Measurements from ENCODE around the gene LRRC42. TPM values are rescaled to one million over a fixed set of nuclear protein-coding genes. Genes with fewer than 3 reads are reported as not detected.

The LRRC42 gene
- total and polyA plus RNA-seq, 9 of the 15 experiments (the other 6 are each of a cell fraction or from before 2014, with no cell fraction given): 17.3 to 51.9 (median 35.5) TPM

- peak overlapping the region; percentile 45 for H3K27ac ChIP-seq (ENCODE audit: extremely low read depth, low read depth, low read length)
- intact Hi-C loops (cut with micrococcal nuclease) (loop anchor here (10.0 kb wide), 1 partner anchor 193 kb away; no protein-coding TSS in a partner anchor), in situ Hi-C loops (cut with MboI) (no loop called here)
- no peaks in the 10 kb centered on the region for H3K27me3 ChIP-seq (ENCODE audit: control insufficient read depth in 2 of 2, insufficient read depth in 2 of 2, low read length in 2 of 2)
- no TSS peak for BruUV-seq (replicated peaks)
- H3K4me1 ChIP-seq (replicated peaks in 1 of 2; ENCODE audit: control insufficient read depth in 2 of 2, insufficient read depth in 2 of 2, low read length in 2 of 2): peaks cover 0 to 19% of the 10 kb centered on the region in 2 experiments; a peak in 3 of 5 replicates
- no peak overlapping the region for H2AFZ ChIP-seq (ENCODE audit: low read depth, low read length)
- H3K4me3 ChIP-seq: no peak overlapping the region
- CTCF ChIA-PET (ENCODE audit: low intra/inter-chr PET ratio): no interaction called here
- peak overlapping the region in 1 of 2 experiments; percentile 13; a peak in 1 of 4 replicates for H3K9ac ChIP-seq (ENCODE audit: insufficient read depth in 1 of 2, low read depth in 2 of 2, low read length in 2 of 2)
- peak overlapping the region; percentile 14; the same call in 1 of the 2 replicates for H3K4me2 ChIP-seq (ENCODE audit: insufficient read depth, low read length)
- POLR2A ChIA-PET: interaction anchor here (1.2 kb wide), 1 partner anchor 13 kb away, joined by 3 read pairs; no protein-coding TSS in a partner anchor
- peaks cover 6% of the 10 kb centered on the region; the same call in 1 of the 3 replicates for H3K79me2 ChIP-seq (ENCODE audit: control insufficient read depth, insufficient read depth, low read length)
- peak in 3 of 4 experiments; percentile 26 to 51 (median 40) for DNase-seq (ENCODE audit: extremely low read depth in 1 of 4, low spot score in 3 of 4)
- H4K20me1 ChIP-seq (replicated peaks; ENCODE audit: control insufficient read depth, insufficient read depth, low read length): no peaks in the 10 kb centered on the region
- WGBS (ENCODE audit: insufficient coverage, low coverage, missing lambda C conversion rate): 14% methylated on average over 3 of the region's 3 CpGs
- no peaks in the 10 kb centered on the region for H3K9me3 ChIP-seq (replicated peaks; ENCODE audit: control insufficient read depth, insufficient read depth, low read depth, low read length)
- FAIRE-seq: no peak
- ATAC-seq: peak; percentile 72
- H3K36me3 ChIP-seq (ENCODE audit: control insufficient read depth, insufficient read depth, low read length): peaks cover 80% of the 10 kb centered on the region
- H3K9me1 ChIP-seq (ENCODE audit: control insufficient read depth, insufficient read depth, low read length): no peaks in the 10 kb centered on the region
- TF ChIP-seq ZNF717 (CRISPR knock-in tag; IDR thresholded peaks at IDR 0.05): no peak
- 0 out of 2 replicates have a peak, but pooled peaks have one; percentile 23 for TF ChIP-seq JUND (IDR thresholded peaks at IDR 0.05; ENCODE audit: borderline replicate concordance, low read depth, low read length)
- peak; percentile 74; the same call in 2 of the 3 replicates for TF ChIP-seq JUND (tag; IDR thresholded peaks at IDR 0.05; ENCODE audit: borderline replicate concordance, low read depth, low read length)
- TF ChIP-seq VEZF1 (CRISPR knock-in tag; IDR thresholded peaks at IDR 0.05): no peak
- TF ChIP-seq TAL1 (IDR thresholded peaks at IDR 0.05): peak; percentile 40; the same call in 1 of the 2 replicates
- TF ChIP-seq TCF3 (CRISPR knock-in tag; IDR thresholded peaks at IDR 0.05): peak; percentile 55
- TF ChIP-seq POLR2B (IDR thresholded peaks at IDR 0.05; ENCODE audit: low read depth, partially characterized antibody): no peak
- no peak for TF ChIP-seq TAF9B (IDR thresholded peaks at IDR 0.05; ENCODE audit: partially characterized antibody)
- no peak for TF ChIP-seq ZFP91 (CRISPR knock-in tag; IDR thresholded peaks at IDR 0.05)
- TF ChIP-seq ZNF551 (CRISPR knock-in tag; IDR thresholded peaks at IDR 0.05): no peak
- no peak for TF ChIP-seq PYGO2 (tag; IDR thresholded peaks at IDR 0.05)
- peak; percentile 67 for TF ChIP-seq CBFA2T3 (IDR thresholded peaks at IDR 0.05)
- no peak for TF ChIP-seq TCF7L2 (IDR thresholded peaks at IDR 0.05; ENCODE audit: low read depth, low read length)
- TF ChIP-seq SMARCE1 (IDR thresholded peaks at IDR 0.05): no peak
- TF ChIP-seq CC2D1A (IDR thresholded peaks at IDR 0.05): no peak
- no peak for TF ChIP-seq ZNF146 (CRISPR knock-in tag; IDR thresholded peaks at IDR 0.05; ENCODE audit: unreplicated experiment)
- peak; percentile 37; the same call in 1 of the 2 replicates for TF ChIP-seq ARID1B (IDR thresholded peaks at IDR 0.05)
- TF ChIP-seq SP1 (CRISPR knock-in tag; IDR thresholded peaks at IDR 0.05): peak; percentile 39; the same call in 1 of the 2 replicates
- TF ChIP-seq MNT (conservative IDR thresholded peaks at IDR 0.05): peak in 1 of 2 experiments; percentile 11; a peak in 1 of 4 replicates
- no peak for TF ChIP-seq TAF7 (tag; IDR thresholded peaks at IDR 0.05)
Measured at GRCh38 chr1:53957194-53957818, 11.2 kb downstream of the LRRC42 start.

Data from K562 (cell line).